Measurements from ENCODE around the gene LRRC52. TPM values are rescaled to one million over a fixed set of nuclear protein-coding genes. Genes with fewer than 3 reads are reported as not detected.

LRRC52 gene
- total and polyA plus RNA-seq, 4 donors = not detected

GRCh38 chr1:165562571-165562970 lies 18.8 kb downstream of the LRRC52 start:
- WGBS = 89% methylated on average over 7 of the region's 7 CpGs
- no peak for DNase-seq (ENCODE audit: low spot score)

GRCh38 chr1:165563551-165563950 lies 19.8 kb downstream of the LRRC52 start:
- no peaks in the 10 kb centered on the region for H3K27me3 ChIP-seq (ENCODE audit: control insufficient read depth in 4 of 4, insufficient read depth in 4 of 4, low read length in 3 of 4)
- H3K4me3 ChIP-seq (ENCODE audit: low read depth in 1 of 3, low read length in 3 of 3) = no peak overlapping the region
- H3K9ac ChIP-seq (ENCODE audit: low read depth in 1 of 2, low read length in 2 of 2) = no peak overlapping the region
- no peak for TF ChIP-seq TAF1 (conservative IDR thresholded peaks at IDR 0.05)
- TF ChIP-seq ZBTB33 (IDR thresholded peaks at IDR 0.05) = no peak
- no peak for TF ChIP-seq FOXA2 (IDR thresholded peaks at IDR 0.05)
- no peak for TF ChIP-seq NR2F2 (IDR thresholded peaks at IDR 0.05)
- no peak for TF ChIP-seq FOXA1 (IDR thresholded peaks at IDR 0.05)
- TF ChIP-seq EGR1 (IDR thresholded peaks at IDR 0.05; ENCODE audit: low read depth in 2 of 2) = no peak
- TF ChIP-seq GABPA (IDR thresholded peaks at IDR 0.05 in 1 of 2, conservative IDR thresholded peaks at IDR 0.05 in 1 of 2) = no peak
- TF ChIP-seq SP1 (IDR thresholded peaks at IDR 0.05) = no peak
- no peak for TF ChIP-seq ATF3 (IDR thresholded peaks at IDR 0.05)
- TF ChIP-seq REST (IDR thresholded peaks at IDR 0.05) = no peak
- TF ChIP-seq RXRA (IDR thresholded peaks at IDR 0.05) = no peak
- TF ChIP-seq HNF4G (IDR thresholded peaks at IDR 0.05) = no peak
- H3K36me3 ChIP-seq (ENCODE audit: control insufficient read depth in 4 of 4, insufficient read depth in 3 of 4, low read depth in 1 of 4, low read length in 3 of 4) = no peaks in the 10 kb centered on the region
- no peaks in the 10 kb centered on the region for H3K9me3 ChIP-seq (ENCODE audit: control insufficient read depth in 4 of 4, low read length in 3 of 4)
- H3K27ac ChIP-seq (ENCODE audit: low read depth in 1 of 2, low read length in 2 of 2) = no peak overlapping the region
- DNase-seq (ENCODE audit: low spot score) = no peak
- 96% methylated on average over 15 of the region's 15 CpGs for WGBS
- H3K4me1 ChIP-seq (ENCODE audit: control insufficient read depth in 4 of 4, insufficient read depth in 4 of 4, low read length in 3 of 4) = no peaks in the 10 kb centered on the region

More at GRCh38 chr1:165562571-165562970, 18.8 kb downstream of the LRRC52 start:
- Histone ChIP-seq H3K9me3 (ENCODE audit: control insufficient read depth in 4 of 4, low read length in 3 of 4) (no peaks in the 10 kb centered on the region), H3K27ac (ENCODE audit: low read depth in 1 of 2, low read length in 2 of 2) (no peak overlapping the region), H3K9ac (ENCODE audit: low read depth in 1 of 2, low read length in 2 of 2) (no peak overlapping the region), H3K36me3 (ENCODE audit: control insufficient read depth in 4 of 4, insufficient read depth in 3 of 4, low read depth in 1 of 4, low read length in 3 of 4) (no peaks in the 10 kb centered on the region), H3K4me1 (ENCODE audit: control insufficient read depth in 4 of 4, insufficient read depth in 4 of 4, low read length in 3 of 4) (no peaks in the 10 kb centered on the region), H3K27me3 (ENCODE audit: control insufficient read depth in 4 of 4, insufficient read depth in 4 of 4, low read length in 3 of 4) (no peaks in the 10 kb centered on the region), H3K4me3 (ENCODE audit: low read depth in 1 of 3, low read length in 3 of 3) (no peak overlapping the region)
- no peak for TF ChIP-seq SP1 (IDR thresholded peaks at IDR 0.05)
- no peak for TF ChIP-seq CTCF (IDR thresholded peaks at IDR 0.05; ENCODE audit: low read depth, low read length, missing input control)
- no peak for TF ChIP-seq ATF3 (IDR thresholded peaks at IDR 0.05)
- no peak for TF ChIP-seq YY1 (IDR thresholded peaks at IDR 0.05)
- TF ChIP-seq TAF1 (conservative IDR thresholded peaks at IDR 0.05) = no peak
- TF ChIP-seq HNF4G (IDR thresholded peaks at IDR 0.05) = no peak
- no peak for TF ChIP-seq FOXA2 (IDR thresholded peaks at IDR 0.05)
